CD4-positive, alpha-beta T cell (primary cell): ENCODE measurements around the gene WWOX. TPM values are rescaled to one million over a fixed set of nuclear protein-coding genes. Genes with fewer than 3 reads are reported as not detected.
A peak's percentile ranks its signal among the peaks of the same experiment; 100 is the strongest.

Experiments used
- ATAC-seq: fragments of 200-7000 bp; cut with Tn5 transposase; one replicate; pipeline ENCODE4 v1.10.0; 2022; ENCODE audit warnings: mild to moderate bottlenecking; ENCODE audit not compliant: poor library complexity
- CTCF ChIA-PET: fragments of 350-600 bp; sonication (Branson Sonifier 250); formaldehyde crosslinking; loops from one replicate; lab custom pipeline; 2021; ENCODE audit warnings: antibody characterized with exemption, inconsistent platforms; lab: Charles Lee
- POLR2A ChIA-PET: fragments of 350-600 bp; sonication (Branson Sonifier 250); formaldehyde crosslinking; loops from one replicate; lab custom pipeline; 2021; ENCODE audit warnings: antibody characterized with exemption, inconsistent platforms; lab: Charles Lee
- DNase-seq, 14 experiments: peaks; one replicate each; pipeline ENCODE4 v3.0.0-alpha.2; 2013 to 2020; ENCODE audit warnings: mixed read lengths in 2 of 14
- H3K27ac ChIP-seq, 2 donors: one replicate each; pipeline versions ENCODE4 v1.5.1 to v1.7.0; 2013; ENCODE audit warnings: low read length in 2 of 2, low read depth in 1 of 2, mild to moderate bottlenecking in 1 of 2
- H3K27me3 ChIP-seq, 2 experiments: 1 replicate in 1 of 2; 2 replicates in 1 of 2; pipeline versions ENCODE4 v1.6.1 to v1.7.0; 2013; ENCODE audit warnings: low read length in 2 of 2, control low read depth in 1 of 2, mild to moderate bottlenecking in 1 of 2, moderate library complexity in 1 of 2; ENCODE audit not compliant: insufficient read depth in 2 of 2, control insufficient read depth in 1 of 2
- H3K36me3 ChIP-seq: one replicate; pipeline ENCODE4 v1.6.1; 2013; ENCODE audit warnings: low read length, control low read depth; ENCODE audit not compliant: insufficient read depth
- H3K4me1 ChIP-seq: one replicate; pipeline ENCODE4 v1.6.1; 2013; ENCODE audit warnings: low read length, control low read depth; ENCODE audit not compliant: insufficient read depth
- H3K4me3 ChIP-seq: one replicate; pipeline ENCODE4 v1.5.1; 2013; ENCODE audit warnings: mild to moderate bottlenecking, low read length, moderate library complexity
- H3K9me3 ChIP-seq, 2 experiments: 1 replicate in 1 of 2; 2 replicates in 1 of 2; pipeline versions ENCODE4 v1.6.1 to v1.7.0; 2013; ENCODE audit warnings: low read length in 2 of 2, mild to moderate bottlenecking in 2 of 2, control low read depth in 1 of 2, moderate library complexity in 1 of 2; ENCODE audit not compliant: control insufficient read depth in 1 of 2, insufficient read depth in 1 of 2
- H3K27ac Mint-ChIP-seq: one replicate; pipeline ENCODE4 v1.8.0; 2020; ENCODE audit warnings: mixed read lengths
- H3K27me3 Mint-ChIP-seq: one replicate; pipeline ENCODE4 v1.8.0; 2021; ENCODE audit warnings: mixed read lengths
- H3K36me3 Mint-ChIP-seq: one replicate; pipeline ENCODE4 v1.8.0; 2021; ENCODE audit warnings: low read depth, mixed read lengths
- H3K4me1 Mint-ChIP-seq: one replicate; pipeline ENCODE4 v1.8.0; 2021; ENCODE audit warnings: low read depth, mixed read lengths
- H3K4me3 Mint-ChIP-seq: one replicate; pipeline ENCODE4 v1.8.0; 2020; ENCODE audit warnings: mild to moderate bottlenecking, mixed read lengths
- H3K9me3 Mint-ChIP-seq: one replicate; pipeline ENCODE4 v1.8.0; 2020; ENCODE audit warnings: mixed read lengths
- CTCF ChIP-seq: fragments of 200-600 bp; IDR thresholded peaks from one replicate; pipeline ENCODE4 v1.8.0; 2022; ENCODE audit warnings: antibody characterized with exemption, mild to moderate bottlenecking
- intact Hi-C, 2 experiments: fragments of 100-400 bp; cut with DNase I in 1 of 2; cut with micrococcal nuclease in 1 of 2; formaldehyde crosslinking; loops; one replicate each; pipeline versions ENCODE4 v1.15.1 to v1.9.0; 2023 to 2025; cut with DNase I, micrococcal nuclease
- total RNA-seq, 174 experiments: library from RNA in 2 of 174; stranded (reverse) in 2 of 174; gene quantifications; one replicate each; pipeline ENCODE4 v1.2.3 and lab custom pipeline; 2021 to 2026

WWOX gene
- total RNA-seq, 2 experiments from 2014 or later, result 19.3 to 21.7 TPM

GRCh38 chr16:78879011-78879410, 779.6 kb downstream of the WWOX start:
- Histone ChIP-seq H3K27ac (no peak overlapping the region), H3K27me3 (no peaks in the 10 kb centered on the region), H3K4me3 (no peak overlapping the region), H3K4me1 (no peaks in the 10 kb centered on the region), H3K36me3 (no peaks in the 10 kb centered on the region), H3K9me3 (no peaks in the 10 kb centered on the region)
- H3K27ac Mint-ChIP-seq, result no peak overlapping the region
- ATAC-seq (no peak), DNase-seq (no peak)
- H3K4me1 Mint-ChIP-seq, result no peaks in the 10 kb centered on the region
- intact Hi-C loops, result no loop called here
- TF ChIP-seq CTCF, result no peak
- no peaks in the 10 kb centered on the region for H3K27me3 Mint-ChIP-seq
- no peak overlapping the region for H3K4me3 Mint-ChIP-seq
- CTCF ChIA-PET, result interaction anchor here (0.7 kb wide), 1 partner anchor 315 kb away, joined by 3 read pairs; no protein-coding TSS in a partner anchor
- H3K9me3 Mint-ChIP-seq, result no peaks in the 10 kb centered on the region
- no peaks in the 10 kb centered on the region for H3K36me3 Mint-ChIP-seq
- POLR2A ChIA-PET, result no interaction called here

- no peaks in the 10 kb centered on the region for H3K36me3 Mint-ChIP-seq
- ATAC-seq, result no peak
- CTCF ChIA-PET, result no interaction called here
- H3K4me3 ChIP-seq, result no peak overlapping the region
- H3K4me1 Mint-ChIP-seq, result no peaks in the 10 kb centered on the region
- no peak for DNase-seq
- no peak for TF ChIP-seq CTCF
- H3K36me3 ChIP-seq, result no peaks in the 10 kb centered on the region
- POLR2A ChIA-PET, result no interaction called here
- no peak overlapping the region for H3K4me3 Mint-ChIP-seq
- no peak overlapping the region for H3K27ac Mint-ChIP-seq
- no peak overlapping the region for H3K27ac ChIP-seq
- no peaks in the 10 kb centered on the region for H3K9me3 ChIP-seq
- no peaks in the 10 kb centered on the region for H3K27me3 Mint-ChIP-seq
- H3K27me3 ChIP-seq, result no peaks in the 10 kb centered on the region
- intact Hi-C loops, result no loop called here
- H3K9me3 Mint-ChIP-seq, result no peaks in the 10 kb centered on the region
- H3K4me1 ChIP-seq, result no peaks in the 10 kb centered on the region
These were observed 782.7 kb downstream of the WWOX start for GRCh38 chr16:78882150-78882549.

GRCh38 chr16:78882751-78883150, 783.3 kb downstream of the WWOX start:
- H3K9me3 Mint-ChIP-seq, result no peaks in the 10 kb centered on the region
- Histone ChIP-seq H3K4me3 (no peak overlapping the region), H3K36me3 (no peaks in the 10 kb centered on the region), H3K4me1 (no peaks in the 10 kb centered on the region), H3K27me3 (no peaks in the 10 kb centered on the region), H3K9me3 (no peaks in the 10 kb centered on the region), H3K27ac (no peak overlapping the region)
- H3K4me1 Mint-ChIP-seq, result no peaks in the 10 kb centered on the region
- POLR2A ChIA-PET, result no interaction called here
- no peak for TF ChIP-seq CTCF
- CTCF ChIA-PET, result no interaction called here
- H3K27ac Mint-ChIP-seq, result no peak overlapping the region
- H3K4me3 Mint-ChIP-seq, result no peak overlapping the region
- no peaks in the 10 kb centered on the region for H3K36me3 Mint-ChIP-seq
- DNase-seq, result peak in 1 of 14 experiments; percentile 9
- H3K27me3 Mint-ChIP-seq, result no peaks in the 10 kb centered on the region
- no peak for ATAC-seq
- intact Hi-C loops, result no loop called here
